Endothelial cell (in vitro differentiated cells): ENCODE measurements around the gene GMDS. TPM values are rescaled to one million over a fixed set of nuclear protein-coding genes. Genes with fewer than 3 reads are reported as not detected.

Experiments
- DNase-seq: peaks from one replicate; pipeline ENCODE4 v3.0.0; 2021; ENCODE audit warnings: low spot score
- H3K27ac Mint-ChIP-seq: one replicate; pipeline ENCODE4 v1.8.0; 2021; ENCODE audit warnings: mixed read lengths, inconsistent platforms; ENCODE audit not compliant: unreplicated experiment
- H3K27me3 Mint-ChIP-seq: one replicate; pipeline ENCODE4 v1.8.0; 2021; ENCODE audit warnings: mild to moderate bottlenecking, moderate library complexity, mixed read lengths, inconsistent platforms; ENCODE audit not compliant: unreplicated experiment
- H3K36me3 Mint-ChIP-seq: one replicate; pipeline ENCODE4 v1.8.0; 2021; ENCODE audit warnings: mild to moderate bottlenecking, low read depth, mixed read lengths, inconsistent platforms; ENCODE audit not compliant: unreplicated experiment
- H3K4me1 Mint-ChIP-seq: one replicate; pipeline ENCODE4 v1.8.0; 2021; ENCODE audit warnings: mild to moderate bottlenecking, mixed read lengths, inconsistent platforms; ENCODE audit not compliant: unreplicated experiment
- H3K4me3 Mint-ChIP-seq: one replicate; pipeline ENCODE4 v1.8.0; 2021; ENCODE audit warnings: mild to moderate bottlenecking, mixed read lengths, inconsistent platforms; ENCODE audit not compliant: unreplicated experiment
- H3K9me3 Mint-ChIP-seq: one replicate; pipeline ENCODE4 v1.8.0; 2021; ENCODE audit warnings: mixed read lengths, inconsistent platforms; ENCODE audit not compliant: unreplicated experiment
- total RNA-seq: library from RNA; stranded (reverse); fragmentation: NEBNext Ultra II Directional; extraction: Animal tissue kit (Norgen Biotek cat#: 25700); gene quantifications from one replicate; pipeline ENCODE4 v1.2.1, GENCODE V29; 2021; ENCODE audit not compliant: unreplicated experiment
- TF ChIP-seq, protein P1 (sequence below): fragments of 200-600 bp; sonication (generic); IDR thresholded peaks from one replicate; pipeline ENCODE4 v1.5.0; 2021; ENCODE audit warnings: antibody characterized with exemption; ENCODE audit not compliant: unreplicated experiment

Gene GMDS
- total RNA-seq, 1 donor from 2014 or later = 36.0 TPM

- no peaks in the 10 kb centered on the region for H3K36me3 Mint-ChIP-seq
- no peak overlapping the region for H3K27ac Mint-ChIP-seq
- H3K4me1 Mint-ChIP-seq = peaks cover 5% of the 10 kb centered on the region
- DNase-seq = no peak
- TF ChIP-seq, protein P1, sequence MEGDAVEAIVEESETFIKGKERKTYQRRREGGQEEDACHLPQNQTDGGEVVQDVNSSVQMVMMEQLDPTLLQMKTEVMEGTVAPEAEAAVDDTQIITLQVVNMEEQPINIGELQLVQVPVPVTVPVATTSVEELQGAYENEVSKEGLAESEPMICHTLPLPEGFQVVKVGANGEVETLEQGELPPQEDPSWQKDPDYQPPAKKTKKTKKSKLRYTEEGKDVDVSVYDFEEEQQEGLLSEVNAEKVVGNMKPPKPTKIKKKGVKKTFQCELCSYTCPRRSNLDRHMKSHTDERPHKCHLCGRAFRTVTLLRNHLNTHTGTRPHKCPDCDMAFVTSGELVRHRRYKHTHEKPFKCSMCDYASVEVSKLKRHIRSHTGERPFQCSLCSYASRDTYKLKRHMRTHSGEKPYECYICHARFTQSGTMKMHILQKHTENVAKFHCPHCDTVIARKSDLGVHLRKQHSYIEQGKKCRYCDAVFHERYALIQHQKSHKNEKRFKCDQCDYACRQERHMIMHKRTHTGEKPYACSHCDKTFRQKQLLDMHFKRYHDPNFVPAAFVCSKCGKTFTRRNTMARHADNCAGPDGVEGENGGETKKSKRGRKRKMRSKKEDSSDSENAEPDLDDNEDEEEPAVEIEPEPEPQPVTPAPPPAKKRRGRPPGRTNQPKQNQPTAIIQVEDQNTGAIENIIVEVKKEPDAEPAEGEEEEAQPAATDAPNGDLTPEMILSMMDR = no peak
- no peaks in the 10 kb centered on the region for H3K27me3 Mint-ChIP-seq
- no peaks in the 10 kb centered on the region for H3K9me3 Mint-ChIP-seq
- no peak overlapping the region for H3K4me3 Mint-ChIP-seq
These were observed 667.3 kb downstream of the GMDS start for GRCh38 chr6:1577896-1578745.

DNA sequence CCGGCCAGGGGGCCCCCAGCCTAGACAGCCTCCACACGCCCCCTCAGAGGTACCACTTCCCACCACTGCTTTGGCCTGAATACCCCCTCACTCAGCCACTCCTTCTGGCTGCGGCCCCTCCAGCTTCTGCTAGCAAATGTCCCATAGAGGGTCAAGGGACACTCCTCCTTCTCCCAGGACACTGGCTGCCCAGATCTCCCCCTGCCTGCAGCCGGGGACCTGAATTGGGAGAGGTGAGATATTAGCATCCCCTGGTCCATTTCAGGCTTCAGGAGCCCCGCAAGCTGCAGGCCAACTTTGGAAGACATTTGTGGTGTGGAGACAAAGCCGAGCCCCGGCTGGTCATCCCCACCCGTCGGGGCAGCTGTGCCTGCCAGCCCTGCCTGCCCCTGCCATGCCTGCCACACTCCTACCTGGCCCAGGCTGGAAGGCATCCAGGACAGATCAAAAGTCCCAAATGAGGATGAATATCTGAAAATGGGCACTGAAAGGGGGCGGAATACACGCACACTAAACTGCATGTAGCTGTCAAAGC, 668.2 kb downstream of the GMDS start:
- Mint-ChIP-seq H3K4me1 (peaks cover 5% of the 10 kb centered on the region), H3K27ac (no peak overlapping the region), H3K36me3 (no peaks in the 10 kb centered on the region), H3K4me3 (no peak overlapping the region), H3K9me3 (no peaks in the 10 kb centered on the region), H3K27me3 (no peaks in the 10 kb centered on the region)
- no peak for DNase-seq
- TF ChIP-seq, protein P1 = no peak

GRCh38 chr6:1576711-1577110, 668.7 kb downstream of the GMDS start:
- no peaks in the 10 kb centered on the region for H3K27me3 Mint-ChIP-seq
- H3K27ac Mint-ChIP-seq = no peak overlapping the region
- TF ChIP-seq, protein P1 = no peak
- no peak for DNase-seq
- H3K4me3 Mint-ChIP-seq = no peak overlapping the region
- H3K36me3 Mint-ChIP-seq = no peaks in the 10 kb centered on the region
- no peaks in the 10 kb centered on the region for H3K9me3 Mint-ChIP-seq
- peaks cover 5% of the 10 kb centered on the region for H3K4me1 Mint-ChIP-seq

DNA sequence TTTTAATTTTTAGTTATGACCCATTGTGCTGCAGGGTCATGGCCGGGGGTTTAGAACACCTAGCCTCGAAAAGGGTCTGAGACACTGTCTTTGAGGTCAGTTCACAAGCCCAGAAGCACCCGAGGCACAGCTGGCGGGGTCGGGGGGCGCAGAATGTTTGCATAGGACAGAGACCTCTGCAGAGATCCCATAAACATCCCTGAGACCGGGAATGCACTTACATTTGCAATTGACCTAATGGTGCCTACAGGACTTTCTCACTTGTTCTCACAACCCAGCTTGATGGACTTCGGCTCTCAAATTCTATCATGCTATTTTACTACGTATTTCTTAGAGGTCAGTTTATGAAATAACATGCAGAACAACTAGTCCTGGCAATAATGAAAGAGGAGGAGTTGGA, 669.2 kb downstream of the GMDS start:
- H3K4me1 Mint-ChIP-seq = peaks cover 5% of the 10 kb centered on the region
- H3K27ac Mint-ChIP-seq = no peak overlapping the region
- no peaks in the 10 kb centered on the region for H3K36me3 Mint-ChIP-seq
- H3K9me3 Mint-ChIP-seq = no peaks in the 10 kb centered on the region
- TF ChIP-seq, protein P1 = no peak
- DNase-seq = no peak
- no peaks in the 10 kb centered on the region for H3K27me3 Mint-ChIP-seq
- H3K4me3 Mint-ChIP-seq = no peak overlapping the region
